Esophagus squamous epithelium (tissue), 5 donors: Measurements from ENCODE around the gene TET1. TPM values are rescaled to one million over a fixed set of nuclear protein-coding genes. Genes with fewer than 3 reads are reported as not detected.
"Not testable (repeated sequence)": the region's sequence is repeated elsewhere in the genome, so short reads cannot be mapped to it uniquely, and the experiment has no call there.

ENCODE experiments used
- DNase-seq: peaks from one replicate; lab custom pipeline; 2025; lab: John Stamatoyannopoulos, UW
- H3K27ac ChIP-seq, 4 donors: fragments of 200-600 bp; sonication (generic); one replicate each; pipeline ENCODE4 v1.5.1; 2016 to 2019; ENCODE audit warnings: mild to moderate bottlenecking in 1 of 4
- H3K27me3 ChIP-seq, 4 donors: fragments of 200-600 bp; sonication (generic); 1 replicate in 3 of 4; 2 replicates in 1 of 4; pipeline versions ENCODE4 v1.5.1 to v1.6.0; 2017 to 2021; ENCODE audit warnings: antibody characterized with exemption in 1 of 4
- H3K36me3 ChIP-seq, 3 donors: fragments of 200-600 bp; sonication (generic); one replicate each; pipeline ENCODE4 v1.5.1; 2016 to 2019
- H3K4me1 ChIP-seq, 3 donors: fragments of 200-600 bp; sonication (generic); one replicate each; pipeline ENCODE4 v1.5.1; 2017 to 2019
- H3K4me3 ChIP-seq, 4 donors: fragments of 200-600 bp; sonication (generic); 1 replicate in 3 of 4; 2 replicates in 1 of 4; pipeline ENCODE4 v1.5.1; 2016 to 2019; ENCODE audit warnings: mild to moderate bottlenecking in 2 of 4, moderate library complexity in 1 of 4
- H3K9me3 ChIP-seq, 3 donors: fragments of 200-600 bp; sonication (generic); one replicate each; pipeline ENCODE4 v1.5.1; 2016 to 2019
- POLR2A ChIP-seq, 4 donors: fragments of 450-650 bp; IDR thresholded peaks; one replicate each; pipeline ENCODE4 v1.6.1; 2017; ENCODE audit warnings: antibody characterized with exemption in 4 of 4, mild to moderate bottlenecking in 4 of 4, moderate library complexity in 3 of 4
- WGBS, 2 donors: methylation state at CpG; one replicate each; pipeline ENCODE4 v1.1.5; 2018; 5-methylcytosine and 5-hydroxymethylcytosine counted together
- intact Hi-C: fragments of 100-400 bp; cut with DNase I; formaldehyde crosslinking; loops from one replicate; pipeline ENCODE4 v1.15.0; 2022
- total RNA-seq, 4 donors: library from RNA; depleted of rRNA; stranded (reverse); fragments of >200 nt; gene quantifications; one replicate each; pipeline ENCODE4 v1.1.0, GENCODE V29; 2016
- TF ChIP-seq, protein P1 (sequence below), 6 experiments: fragments of 450-650 bp in 4 of 6; fragments of 200-600 bp in 2 of 6; sonication (generic) in 2 of 6; IDR thresholded peaks; one replicate each; pipeline ENCODE4 v1.5.1; 2016 to 2019; ENCODE audit warnings: antibody characterized with exemption in 6 of 6, mild to moderate bottlenecking in 4 of 6, moderate library complexity in 4 of 6
- donor health status: DM: yes; HTN: yes; CAD: no.

TET1 gene
- total RNA-seq, 4 donors from 2014 or later = 0.15 to 2.9 (median 0.80) TPM

DNA sequence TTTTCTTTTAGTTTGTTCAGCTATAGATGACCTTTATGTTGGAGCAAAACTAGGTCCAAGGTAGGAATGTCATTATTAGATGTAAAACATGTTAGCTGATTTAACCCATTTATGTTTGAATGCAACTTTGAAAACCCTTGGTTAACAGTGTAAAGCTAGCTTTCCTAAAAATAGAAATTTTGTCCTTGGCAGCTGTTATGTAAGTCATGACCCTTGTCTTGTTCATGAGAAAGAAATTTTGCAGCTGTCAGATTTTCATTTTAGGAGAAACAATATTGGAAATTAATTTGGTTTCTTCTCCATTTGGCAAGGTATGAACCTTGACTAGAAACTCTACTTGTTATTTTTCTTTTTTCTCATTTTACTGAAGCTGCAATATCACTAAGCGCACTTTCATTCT is 137.0 kb downstream of the TET1 start:
- intact Hi-C loops = no loop called here
- WGBS, 2 donors = 91 to 96% methylated on average over 1 of the region's 1 CpG
- Histone ChIP-seq H3K9me3 (no peaks in the 10 kb centered on the region), H3K36me3 (no peaks in the 10 kb centered on the region), H3K27me3 (no peaks in the 10 kb centered on the region), H3K4me1 (no peaks in the 10 kb centered on the region), H3K27ac (no peak overlapping the region), H3K4me3 (no peak overlapping the region)
- no peak for TF ChIP-seq POLR2A (IDR thresholded peaks at IDR 0.05)
- TF ChIP-seq, protein P1, sequence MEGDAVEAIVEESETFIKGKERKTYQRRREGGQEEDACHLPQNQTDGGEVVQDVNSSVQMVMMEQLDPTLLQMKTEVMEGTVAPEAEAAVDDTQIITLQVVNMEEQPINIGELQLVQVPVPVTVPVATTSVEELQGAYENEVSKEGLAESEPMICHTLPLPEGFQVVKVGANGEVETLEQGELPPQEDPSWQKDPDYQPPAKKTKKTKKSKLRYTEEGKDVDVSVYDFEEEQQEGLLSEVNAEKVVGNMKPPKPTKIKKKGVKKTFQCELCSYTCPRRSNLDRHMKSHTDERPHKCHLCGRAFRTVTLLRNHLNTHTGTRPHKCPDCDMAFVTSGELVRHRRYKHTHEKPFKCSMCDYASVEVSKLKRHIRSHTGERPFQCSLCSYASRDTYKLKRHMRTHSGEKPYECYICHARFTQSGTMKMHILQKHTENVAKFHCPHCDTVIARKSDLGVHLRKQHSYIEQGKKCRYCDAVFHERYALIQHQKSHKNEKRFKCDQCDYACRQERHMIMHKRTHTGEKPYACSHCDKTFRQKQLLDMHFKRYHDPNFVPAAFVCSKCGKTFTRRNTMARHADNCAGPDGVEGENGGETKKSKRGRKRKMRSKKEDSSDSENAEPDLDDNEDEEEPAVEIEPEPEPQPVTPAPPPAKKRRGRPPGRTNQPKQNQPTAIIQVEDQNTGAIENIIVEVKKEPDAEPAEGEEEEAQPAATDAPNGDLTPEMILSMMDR (IDR thresholded peaks at IDR 0.05) = no peak
- no peak for DNase-seq

DNA sequence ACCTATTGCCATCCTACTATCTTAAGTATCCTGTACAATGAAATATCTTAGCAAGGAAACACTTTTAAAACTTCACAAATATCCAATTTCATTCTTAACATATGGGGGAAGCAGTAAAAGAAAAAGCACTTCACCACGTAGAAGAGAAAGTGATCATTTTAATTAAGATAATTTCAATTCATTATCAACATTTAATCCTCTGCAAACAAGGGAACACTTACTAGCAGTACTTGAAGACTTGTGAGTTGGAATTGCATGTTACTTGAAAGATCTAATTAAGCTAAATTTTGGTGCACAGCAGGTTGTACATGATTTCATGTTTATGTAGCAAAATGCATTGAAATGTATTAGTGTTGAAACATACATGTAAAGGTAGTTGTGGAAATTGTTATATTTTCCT is 140.1 kb downstream of the TET1 start:
- 60 to 94% methylated on average over 1 of the region's 1 CpG for WGBS, 2 donors
- TF ChIP-seq, protein P1 (IDR thresholded peaks at IDR 0.05) = no peak
- TF ChIP-seq POLR2A (IDR thresholded peaks at IDR 0.05) = no peak

DNA sequence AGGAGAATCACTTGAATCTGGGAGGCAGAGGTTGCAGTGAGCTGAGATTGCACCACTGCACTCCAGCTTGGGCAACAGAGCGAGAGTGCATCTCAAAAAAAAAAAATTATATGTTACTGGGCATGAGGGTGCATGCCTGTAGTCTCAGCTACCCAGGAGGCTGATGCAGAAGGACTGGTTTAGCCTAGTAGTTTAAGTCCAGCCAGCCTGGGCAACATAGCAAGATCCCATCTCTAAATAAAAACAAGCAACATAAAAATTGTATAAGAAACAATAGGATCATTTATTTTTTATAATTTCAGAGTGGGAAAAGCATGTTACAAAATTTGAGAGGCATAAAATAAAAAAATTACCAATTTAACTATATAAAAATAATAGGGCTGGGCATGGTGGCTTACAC is 145.4 kb downstream of the TET1 start:
- intact Hi-C loops = no loop called here
- no peaks in the 10 kb centered on the region for H3K4me1 ChIP-seq
- no peaks in the 10 kb centered on the region for H3K36me3 ChIP-seq
- no peaks in the 10 kb centered on the region for H3K9me3 ChIP-seq
- no peak for DNase-seq
- H3K4me3 ChIP-seq = no peak overlapping the region
- 69 to 86% methylated on average over 1 of the region's 1 CpG for WGBS, 2 donors
- TF ChIP-seq, protein P1 (IDR thresholded peaks at IDR 0.05) = no peak
- TF ChIP-seq POLR2A (IDR thresholded peaks at IDR 0.05) = no peak
- no peaks in the 10 kb centered on the region for H3K27me3 ChIP-seq
- H3K27ac ChIP-seq = no peak overlapping the region

More for the DNA sequence above, 140.1 kb downstream of the TET1 start:
- Histone ChIP-seq H3K27ac (no peak overlapping the region), H3K4me1 (no peaks in the 10 kb centered on the region), H3K36me3 (no peaks in the 10 kb centered on the region), H3K9me3 (no peaks in the 10 kb centered on the region), H3K27me3 (no peaks in the 10 kb centered on the region), H3K4me3 (no peak overlapping the region)
- DNase-seq = no peak
- intact Hi-C loops = no loop called here

DNA sequence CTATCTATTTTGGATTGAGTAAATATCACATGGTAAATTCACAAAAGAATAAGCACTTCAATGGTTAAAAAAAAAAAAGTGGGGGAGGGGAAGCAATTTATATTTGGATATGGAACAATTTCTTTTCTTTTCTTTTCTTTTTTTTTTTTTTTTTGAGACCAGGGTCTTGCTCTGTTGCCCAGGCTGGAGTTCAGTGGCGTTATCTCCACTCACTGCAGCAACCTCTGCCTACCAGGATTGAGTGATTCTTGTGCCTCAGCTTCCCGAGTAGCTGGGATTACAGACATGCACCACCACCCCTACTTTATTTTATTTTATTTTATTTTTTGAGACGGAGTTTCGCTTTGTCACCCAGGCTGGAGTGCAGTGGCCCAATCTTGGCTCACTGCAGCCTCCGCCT is 148.8 kb downstream of the TET1 start:
- DNase-seq, H3K4me3 ChIP-seq, H3K27me3 ChIP-seq, H3K4me1 ChIP-seq, H3K9me3 ChIP-seq, H3K36me3 ChIP-seq, intact Hi-C loops, H3K27ac ChIP-seq: not testable (repeated sequence)
- 92 to 96% methylated on average over 4 to 5 of the region's 5 CpGs for WGBS, 2 donors

DNA sequence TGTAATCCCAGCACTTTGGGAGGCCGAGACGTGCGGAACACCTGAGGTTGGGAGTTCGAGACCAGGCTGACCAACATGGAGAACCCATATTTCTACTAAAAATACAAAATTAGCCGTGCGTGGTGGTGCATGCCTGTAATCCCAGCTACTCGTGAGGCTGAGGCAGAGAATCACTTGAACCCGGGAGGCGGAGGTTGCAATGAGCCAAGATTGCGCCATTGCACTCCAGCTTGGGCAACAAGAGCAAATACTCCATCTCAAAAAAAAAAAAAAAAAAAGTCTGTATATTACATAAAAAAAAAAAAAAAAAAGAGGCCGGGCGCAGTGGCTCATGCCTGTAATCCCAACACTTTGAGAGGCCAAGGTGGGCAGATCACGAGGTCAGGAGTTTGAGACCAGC is 152.9 kb downstream of the TET1 start:
- H3K27ac ChIP-seq, DNase-seq, H3K4me1 ChIP-seq, H3K27me3 ChIP-seq, H3K9me3 ChIP-seq, H3K36me3 ChIP-seq, H3K4me3 ChIP-seq, intact Hi-C loops: not testable (repeated sequence)
- whole genome bisulfite sequencing, 2 donors = 91 to 96% methylated on average over 12 to 13 of the region's 13 CpGs

DNA sequence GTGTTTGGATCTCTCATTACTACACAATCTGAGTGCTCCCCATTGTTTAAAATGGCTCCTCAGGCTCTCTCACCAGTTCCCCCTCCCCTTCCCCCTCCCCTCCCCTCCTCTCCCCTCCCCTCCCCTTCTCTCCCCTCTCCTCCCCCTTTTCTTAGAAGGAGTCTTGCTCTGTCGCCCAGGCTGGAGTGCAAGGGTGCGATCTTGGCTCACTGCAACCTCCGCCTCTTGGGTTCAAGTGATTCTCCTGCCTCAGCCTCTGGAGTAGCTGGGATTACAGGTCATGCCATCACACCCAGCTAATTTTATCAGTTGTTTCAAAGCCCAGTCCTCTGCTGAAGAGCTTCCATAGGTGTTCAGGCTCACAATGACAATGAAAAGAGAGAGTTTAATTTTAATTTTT is 157.3 kb downstream of the TET1 start:
- no peaks in the 10 kb centered on the region for H3K36me3 ChIP-seq
- TF ChIP-seq, protein P1 (IDR thresholded peaks at IDR 0.05) = no peak
- no peak for TF ChIP-seq POLR2A (IDR thresholded peaks at IDR 0.05)
- WGBS, 2 donors = 63 to 82% methylated on average over 2 to 3 of the region's 3 CpGs
- H3K27me3 ChIP-seq = no peaks in the 10 kb centered on the region
- DNase-seq = no peak
- peaks cover 2 to 9% (median 6%) of the 10 kb centered on the region in 3 donors for H3K4me1 ChIP-seq
- intact Hi-C loops = no loop called here
- no peak overlapping the region for H3K27ac ChIP-seq
- no peaks in the 10 kb centered on the region for H3K9me3 ChIP-seq
- H3K4me3 ChIP-seq = no peak overlapping the region
